ENCODE measurements around the gene AIMP1. TPM values are rescaled to one million over a fixed set of nuclear protein-coding genes. Genes with fewer than 3 reads are reported as not detected.

Gene AIMP1
- total RNA-seq, 1 donor from 2014 or later: 27.4 TPM

DNA sequence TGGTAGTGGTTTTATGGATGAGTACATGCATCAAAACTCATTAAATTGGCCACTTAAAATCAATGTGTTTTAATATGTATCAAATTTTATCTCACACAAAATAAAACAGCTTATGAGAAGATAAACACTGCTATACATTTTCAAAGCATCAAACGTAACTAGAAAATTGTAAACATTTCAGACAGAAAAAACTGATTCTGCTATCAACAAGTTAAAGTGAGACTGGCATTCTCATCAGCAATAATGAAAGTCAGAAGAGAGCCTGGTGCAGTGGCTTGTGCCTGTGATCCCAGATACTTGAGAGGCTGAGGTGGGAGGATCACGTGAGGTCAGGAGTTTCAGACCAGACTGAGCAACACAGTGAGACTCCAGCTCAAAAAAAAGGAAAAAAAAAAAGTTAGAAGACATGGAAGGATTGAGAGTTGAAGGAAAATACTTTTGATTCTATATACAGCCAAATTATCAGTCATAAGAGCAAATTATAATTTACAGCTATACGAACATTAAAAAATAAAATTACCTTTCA lies 3.3 kb upstream of the AIMP1 start:
- Histone ChIP-seq H3K27me3 (ENCODE audit: control insufficient read depth, insufficient read depth, low read length) (no peaks in the 10 kb centered on the region), H3K4me3 (ENCODE audit: low read depth, low read length) (no peak overlapping the region), H3K36me3 (ENCODE audit: control insufficient read depth, insufficient read depth, low read length) (no peaks in the 10 kb centered on the region)
- no peak for DNase-seq (ENCODE audit: low read depth)
- TF ChIP-seq, protein P1, sequence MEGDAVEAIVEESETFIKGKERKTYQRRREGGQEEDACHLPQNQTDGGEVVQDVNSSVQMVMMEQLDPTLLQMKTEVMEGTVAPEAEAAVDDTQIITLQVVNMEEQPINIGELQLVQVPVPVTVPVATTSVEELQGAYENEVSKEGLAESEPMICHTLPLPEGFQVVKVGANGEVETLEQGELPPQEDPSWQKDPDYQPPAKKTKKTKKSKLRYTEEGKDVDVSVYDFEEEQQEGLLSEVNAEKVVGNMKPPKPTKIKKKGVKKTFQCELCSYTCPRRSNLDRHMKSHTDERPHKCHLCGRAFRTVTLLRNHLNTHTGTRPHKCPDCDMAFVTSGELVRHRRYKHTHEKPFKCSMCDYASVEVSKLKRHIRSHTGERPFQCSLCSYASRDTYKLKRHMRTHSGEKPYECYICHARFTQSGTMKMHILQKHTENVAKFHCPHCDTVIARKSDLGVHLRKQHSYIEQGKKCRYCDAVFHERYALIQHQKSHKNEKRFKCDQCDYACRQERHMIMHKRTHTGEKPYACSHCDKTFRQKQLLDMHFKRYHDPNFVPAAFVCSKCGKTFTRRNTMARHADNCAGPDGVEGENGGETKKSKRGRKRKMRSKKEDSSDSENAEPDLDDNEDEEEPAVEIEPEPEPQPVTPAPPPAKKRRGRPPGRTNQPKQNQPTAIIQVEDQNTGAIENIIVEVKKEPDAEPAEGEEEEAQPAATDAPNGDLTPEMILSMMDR (IDR thresholded peaks at IDR 0.05; ENCODE audit: insufficient read depth, low read length, severe bottlenecking): no peak
- FAIRE-seq: no peak

DNA sequence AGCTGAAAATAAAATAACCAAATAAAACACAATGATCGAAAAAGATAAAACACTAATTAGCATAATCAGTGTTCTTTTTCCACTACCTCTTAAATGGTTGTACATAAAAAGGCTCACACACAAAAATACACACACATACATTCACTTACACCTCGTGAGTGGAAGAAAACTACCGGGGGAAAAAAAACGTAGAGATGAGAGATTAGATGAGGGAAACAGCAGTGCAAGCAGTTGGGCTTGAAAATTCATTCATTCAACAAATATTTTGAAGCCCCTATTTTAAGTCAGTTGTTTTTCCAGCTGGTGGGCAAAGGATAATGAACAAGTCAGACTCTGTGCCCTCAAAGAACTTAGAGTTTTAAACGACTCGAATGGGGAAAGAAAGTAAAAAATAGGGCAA lies 1.4 kb upstream of the AIMP1 start:
- Histone ChIP-seq H3K27me3 (ENCODE audit: control insufficient read depth, insufficient read depth, low read length) (no peaks in the 10 kb centered on the region), H3K36me3 (ENCODE audit: control insufficient read depth, insufficient read depth, low read length) (no peaks in the 10 kb centered on the region), H3K4me3 (ENCODE audit: low read depth, low read length) (peak overlapping the region; percentile 51)
- DNase-seq (ENCODE audit: low read depth) (no peak), FAIRE-seq (no peak)
- TF ChIP-seq, protein P1 (IDR thresholded peaks at IDR 0.05; ENCODE audit: insufficient read depth, low read length, severe bottlenecking): no peak

DNA sequence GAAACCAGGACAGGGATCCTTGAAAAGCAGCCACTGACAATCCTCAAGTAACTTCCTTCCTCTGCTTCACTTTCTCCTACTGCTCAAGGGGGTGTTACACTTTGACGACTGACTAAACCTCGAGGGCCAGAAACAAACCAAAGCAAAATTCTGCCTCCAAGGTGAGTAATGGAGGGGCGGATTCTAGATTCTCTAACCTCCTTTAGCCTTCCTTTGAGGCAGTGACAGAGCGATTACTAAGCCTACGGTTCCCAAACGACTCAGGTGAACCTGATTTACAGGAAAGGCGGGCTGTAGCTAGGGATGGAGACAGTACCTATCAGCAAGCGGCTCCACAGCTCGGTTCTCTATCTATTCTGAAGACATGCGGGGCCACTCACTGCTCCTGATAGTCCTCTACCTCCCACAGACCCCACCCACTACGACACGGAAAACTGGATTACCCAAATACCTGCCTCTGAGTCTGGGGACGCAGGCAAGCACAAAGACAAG lies 828 bp upstream of the AIMP1 start:
- TF ChIP-seq, protein P1 (IDR thresholded peaks at IDR 0.05; ENCODE audit: insufficient read depth, low read length, severe bottlenecking): no peak
- DNase-seq (ENCODE audit: low read depth) (peak; percentile 98), FAIRE-seq (peak; percentile 64)

DNA sequence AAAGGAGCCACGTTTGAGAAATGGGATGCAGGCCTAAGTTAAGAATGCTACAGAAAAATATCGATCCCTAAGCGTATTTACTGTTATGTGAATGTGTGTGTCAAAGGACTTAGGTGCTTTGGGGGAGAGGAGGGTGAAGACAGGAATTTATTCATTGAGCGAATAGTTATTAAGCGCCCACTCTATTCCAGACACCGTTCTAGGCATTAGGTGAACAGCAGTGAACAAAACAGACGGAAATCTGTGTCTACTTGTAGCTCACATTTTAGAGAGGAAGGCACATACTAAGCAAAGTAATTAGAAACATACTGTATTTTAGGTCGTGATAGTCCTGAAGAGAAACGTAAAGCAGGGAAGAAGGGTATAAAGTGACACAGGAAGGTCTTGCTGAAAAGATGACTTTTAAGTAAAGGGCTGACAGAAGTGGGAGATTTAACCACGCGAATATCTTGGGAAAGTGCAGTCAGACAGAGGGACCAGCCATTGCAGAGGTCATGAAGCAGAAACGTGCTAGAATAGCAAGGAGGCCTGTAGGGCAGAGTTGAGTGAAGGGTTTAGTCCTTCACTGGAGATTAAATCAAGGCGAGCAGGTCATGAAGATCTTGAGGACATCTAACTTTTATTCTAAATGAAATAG lies 541 bp downstream of the AIMP1 start:
- TF ChIP-seq, protein P1 (IDR thresholded peaks at IDR 0.05; ENCODE audit: insufficient read depth, low read length, severe bottlenecking): no peak
- no peak for DNase-seq (ENCODE audit: low read depth)
- FAIRE-seq: no peak
- peak overlapping the region; percentile 51 for H3K4me3 ChIP-seq (ENCODE audit: low read depth, low read length)
- H3K36me3 ChIP-seq (ENCODE audit: control insufficient read depth, insufficient read depth, low read length): no peaks in the 10 kb centered on the region
- no peaks in the 10 kb centered on the region for H3K27me3 ChIP-seq (ENCODE audit: control insufficient read depth, insufficient read depth, low read length)

More for the DNA sequence above, 828 bp upstream of the AIMP1 start:
- Histone ChIP-seq H3K4me3 (ENCODE audit: low read depth, low read length) (peak overlapping the region; percentile 51), H3K36me3 (ENCODE audit: control insufficient read depth, insufficient read depth, low read length) (no peaks in the 10 kb centered on the region), H3K27me3 (ENCODE audit: control insufficient read depth, insufficient read depth, low read length) (no peaks in the 10 kb centered on the region)

DNA sequence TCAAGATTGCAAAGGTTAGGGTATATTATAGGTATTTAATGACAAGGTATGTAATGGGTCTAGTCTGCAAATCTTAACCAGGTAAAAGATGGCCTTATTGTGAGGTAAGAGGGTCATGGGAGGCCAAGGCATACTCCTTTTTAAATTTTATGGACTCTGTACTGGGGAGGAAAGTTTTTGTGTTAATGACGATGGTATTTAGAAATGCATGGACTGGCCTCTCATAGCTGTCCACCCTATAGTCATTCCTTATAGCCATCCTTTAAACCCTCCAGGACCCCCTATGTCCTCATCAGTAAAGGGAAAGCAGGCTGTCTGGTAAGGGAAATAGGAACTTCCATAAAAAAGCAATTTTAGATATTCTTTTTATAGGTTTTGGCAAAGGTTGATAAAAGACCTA lies 1.5 kb downstream of the AIMP1 start:
- no peaks in the 10 kb centered on the region for H3K36me3 ChIP-seq (ENCODE audit: control insufficient read depth, insufficient read depth, low read length)
- TF ChIP-seq, protein P1 (IDR thresholded peaks at IDR 0.05; ENCODE audit: insufficient read depth, low read length, severe bottlenecking): no peak
- DNase-seq (ENCODE audit: low read depth) (no peak), FAIRE-seq (no peak)
- no peak overlapping the region for H3K4me3 ChIP-seq (ENCODE audit: low read depth, low read length)
- no peaks in the 10 kb centered on the region for H3K27me3 ChIP-seq (ENCODE audit: control insufficient read depth, insufficient read depth, low read length)

Data from bronchial epithelial cell (primary cell).